Measurements from ENCODE around the gene R3HDML. TPM values are rescaled to one million over a fixed set of nuclear protein-coding genes. Genes with fewer than 3 reads are reported as not detected.
A peak's percentile ranks its signal among the peaks of the same experiment; 100 is the strongest.

R3HDML gene
- total RNA-seq, 4 donors from 2014 or later = not detected

- H3K27ac ChIP-seq (replicated peaks in 1 of 4) = peak within 1 kb of the TSS; percentile 71 to 76 (median 74)
- peaks cover 13 to 33% (median 23%) of the 10 kb centered on the region in 4 donors for H3K4me1 ChIP-seq
- intact Hi-C loops (cut with DNase I) = loop anchor here (1.0 kb wide), 1 partner anchor 96 kb away; no protein-coding TSS in a partner anchor
- TF ChIP-seq, protein P1, sequence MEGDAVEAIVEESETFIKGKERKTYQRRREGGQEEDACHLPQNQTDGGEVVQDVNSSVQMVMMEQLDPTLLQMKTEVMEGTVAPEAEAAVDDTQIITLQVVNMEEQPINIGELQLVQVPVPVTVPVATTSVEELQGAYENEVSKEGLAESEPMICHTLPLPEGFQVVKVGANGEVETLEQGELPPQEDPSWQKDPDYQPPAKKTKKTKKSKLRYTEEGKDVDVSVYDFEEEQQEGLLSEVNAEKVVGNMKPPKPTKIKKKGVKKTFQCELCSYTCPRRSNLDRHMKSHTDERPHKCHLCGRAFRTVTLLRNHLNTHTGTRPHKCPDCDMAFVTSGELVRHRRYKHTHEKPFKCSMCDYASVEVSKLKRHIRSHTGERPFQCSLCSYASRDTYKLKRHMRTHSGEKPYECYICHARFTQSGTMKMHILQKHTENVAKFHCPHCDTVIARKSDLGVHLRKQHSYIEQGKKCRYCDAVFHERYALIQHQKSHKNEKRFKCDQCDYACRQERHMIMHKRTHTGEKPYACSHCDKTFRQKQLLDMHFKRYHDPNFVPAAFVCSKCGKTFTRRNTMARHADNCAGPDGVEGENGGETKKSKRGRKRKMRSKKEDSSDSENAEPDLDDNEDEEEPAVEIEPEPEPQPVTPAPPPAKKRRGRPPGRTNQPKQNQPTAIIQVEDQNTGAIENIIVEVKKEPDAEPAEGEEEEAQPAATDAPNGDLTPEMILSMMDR (IDR thresholded peaks at IDR 0.05) = peak; percentile 95 to 98 (median 98)
- no peak for TF ChIP-seq EP300 (IDR thresholded peaks at IDR 0.05)
- TF ChIP-seq POLR2AphosphoS5 (IDR thresholded peaks at IDR 0.05) = peak; percentile 85 to 97
- TF ChIP-seq POLR2A (IDR thresholded peaks at IDR 0.05; ENCODE audit: low read depth) = no peak
- no peaks in the 10 kb centered on the region for H3K9me3 ChIP-seq
- H3K27me3 ChIP-seq = no peaks in the 10 kb centered on the region
- peak within 1 kb of the TSS; percentile 75 to 97 (median 78) for H3K4me3 ChIP-seq
- peaks cover 0 to 11% (median 9%) of the 10 kb centered on the region in 4 donors for H3K36me3 ChIP-seq
- DNase-seq (ENCODE audit: extremely low spot score) = peak; percentile 99
- 5% methylated on average over 25 of the region's 70 CpGs for WGBS
These were observed 25.9 kb upstream of the R3HDML start, which contains the start of gene FITM2 for GRCh38 chr20:44310664-44311639. TSS of gene FITM2 (minus strand) at chr20:44311202. CDS start at chr20:44311148, 54 bp downstream.

DNA sequence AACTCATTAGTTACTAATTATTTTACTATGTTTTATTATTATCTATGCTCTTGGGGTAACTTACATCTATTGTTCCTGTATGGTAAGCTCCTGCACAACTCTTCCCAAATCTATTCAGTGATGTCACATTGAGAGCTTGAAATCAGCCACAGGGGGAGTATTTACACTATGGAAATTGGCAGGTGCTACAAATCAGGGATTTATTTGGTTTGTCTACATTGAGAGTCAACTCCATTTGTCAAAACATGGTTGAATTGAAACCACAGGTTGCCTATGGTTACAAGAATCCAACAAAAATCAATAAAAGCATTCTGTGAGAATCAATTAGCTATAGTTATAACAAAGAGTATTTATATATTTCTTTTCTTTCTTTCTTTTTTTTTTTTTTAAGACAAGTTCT lies 22.0 kb upstream of the R3HDML start:
- intact Hi-C loops (cut with DNase I) = no loop called here
- H3K36me3 ChIP-seq = no peaks in the 10 kb centered on the region
- H3K9me3 ChIP-seq = no peaks in the 10 kb centered on the region
- no peaks in the 10 kb centered on the region for H3K27me3 ChIP-seq
- H3K27ac ChIP-seq (replicated peaks in 1 of 4) = no peak overlapping the region
- no peak overlapping the region for H3K4me3 ChIP-seq
- no peak for TF ChIP-seq POLR2A (IDR thresholded peaks at IDR 0.05; ENCODE audit: low read depth)
- TF ChIP-seq EP300 (IDR thresholded peaks at IDR 0.05) = no peak
- TF ChIP-seq POLR2AphosphoS5 (IDR thresholded peaks at IDR 0.05) = no peak
- TF ChIP-seq, protein P1 (IDR thresholded peaks at IDR 0.05) = no peak
- peaks cover 4 to 15% (median 12%) of the 10 kb centered on the region in 4 donors for H3K4me1 ChIP-seq
- DNase-seq (ENCODE audit: extremely low spot score) = no peak

- 87% methylated on average over 2 of the region's 2 CpGs for WGBS
- H3K27me3 ChIP-seq = peaks cover 0 to 13% (median 0%) of the 10 kb centered on the region in 4 donors
- no peak overlapping the region for H3K4me3 ChIP-seq
- intact Hi-C loops (cut with DNase I) = no loop called here
- no peak for DNase-seq (ENCODE audit: extremely low spot score)
- no peaks in the 10 kb centered on the region for H3K36me3 ChIP-seq
- TF ChIP-seq, protein P1 (IDR thresholded peaks at IDR 0.05) = no peak
- TF ChIP-seq EP300 (IDR thresholded peaks at IDR 0.05) = no peak
- no peak for TF ChIP-seq POLR2AphosphoS5 (IDR thresholded peaks at IDR 0.05)
- TF ChIP-seq POLR2A (IDR thresholded peaks at IDR 0.05; ENCODE audit: low read depth) = no peak
- no peak overlapping the region for H3K27ac ChIP-seq (replicated peaks in 1 of 4)
- no peaks in the 10 kb centered on the region for H3K4me1 ChIP-seq
- no peaks in the 10 kb centered on the region for H3K9me3 ChIP-seq
These were observed 16.9 kb upstream of the R3HDML start for GRCh38 chr20:44319839-44320422.

DNA sequence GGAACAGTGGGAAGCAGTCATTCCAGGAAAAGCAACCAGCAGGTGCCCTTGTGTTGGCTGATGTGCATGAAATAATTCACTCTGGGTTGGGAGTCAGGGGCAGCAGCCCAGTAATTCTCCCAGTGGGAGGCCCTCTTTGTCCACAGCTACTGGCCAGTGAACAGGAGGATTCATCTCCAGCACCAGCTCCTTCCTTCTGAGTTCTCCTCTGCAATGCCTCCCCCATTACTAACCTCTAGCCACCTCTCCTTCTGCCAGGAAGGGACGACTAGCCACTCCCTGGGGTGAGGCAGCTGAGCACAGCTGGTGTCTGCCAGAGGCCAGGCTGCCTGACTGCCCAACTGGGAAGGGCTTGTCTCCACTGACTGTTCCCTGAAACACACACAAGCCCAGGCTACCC lies 12.5 kb upstream of the R3HDML start:
- intact Hi-C loops (cut with DNase I) = no loop called here
- Histone ChIP-seq H3K36me3 (no peaks in the 10 kb centered on the region), H3K9me3 (no peaks in the 10 kb centered on the region), H3K4me3 (no peak overlapping the region), H3K27me3 (peaks cover 0 to 42% (median 8%) of the 10 kb centered on the region in 4 donors), H3K27ac (replicated peaks in 1 of 4) (no peak overlapping the region), H3K4me1 (peaks cover 0 to 7% (median 7%) of the 10 kb centered on the region in 4 donors)
- TF ChIP-seq POLR2A (IDR thresholded peaks at IDR 0.05; ENCODE audit: low read depth) = no peak
- TF ChIP-seq, protein P1 (IDR thresholded peaks at IDR 0.05) = no peak
- no peak for TF ChIP-seq EP300 (IDR thresholded peaks at IDR 0.05)
- TF ChIP-seq POLR2AphosphoS5 (IDR thresholded peaks at IDR 0.05) = no peak
- WGBS = 33% methylated on average over 1 of the region's 1 CpG
- DNase-seq (ENCODE audit: extremely low spot score) = no peak
